ENCODE results near the gene NCAM2.
A peak's percentile ranks its signal among the peaks of the same experiment; 100 is the strongest.
"Not testable (repeated sequence)": the region's sequence is repeated elsewhere in the genome, so short reads cannot be mapped to it uniquely, and the experiment has no call there.

Gene NCAM2

GRCh38 chr21:21146587-21147373 lies 148.6 kb downstream of the NCAM2 start:
- no peak for DNase-seq (ENCODE audit: low read depth)
- H3K4me3 ChIP-seq (ENCODE audit: low read depth, low read length), result no peak overlapping the region
- no peak for TF ChIP-seq CTCF (IDR thresholded peaks at IDR 0.05; ENCODE audit: control insufficient read depth, extremely low read depth, insufficient read depth)

DNA sequence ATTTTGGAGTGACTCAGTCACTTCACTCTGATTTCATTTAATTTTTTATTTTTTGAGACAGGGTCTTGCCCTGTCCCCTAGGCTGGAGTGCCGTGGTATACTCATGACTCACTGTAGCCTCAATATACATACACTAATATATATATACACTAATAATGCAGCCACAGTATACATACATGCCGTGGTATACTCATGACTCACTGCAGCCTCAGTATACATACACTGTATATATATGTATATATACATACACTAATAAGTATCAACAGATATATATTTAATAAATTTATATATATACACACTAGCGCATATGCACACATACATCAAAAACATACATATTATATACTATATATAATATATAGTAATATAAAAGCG lies 149.2 kb downstream of the NCAM2 start:
- DNase-seq (ENCODE audit: low read depth), result no peak
- TF ChIP-seq CTCF (IDR thresholded peaks at IDR 0.05; ENCODE audit: control insufficient read depth, extremely low read depth, insufficient read depth), result no peak
- no peak overlapping the region for H3K4me3 ChIP-seq (ENCODE audit: low read depth, low read length)

GRCh38 chr21:21148009-21148408 lies 149.8 kb downstream of the NCAM2 start:
- TF ChIP-seq CTCF (IDR thresholded peaks at IDR 0.05; ENCODE audit: control insufficient read depth, extremely low read depth, insufficient read depth), result no peak
- peak; percentile 34 for DNase-seq (ENCODE audit: low read depth)
- no peak overlapping the region for H3K4me3 ChIP-seq (ENCODE audit: low read depth, low read length)

DNA sequence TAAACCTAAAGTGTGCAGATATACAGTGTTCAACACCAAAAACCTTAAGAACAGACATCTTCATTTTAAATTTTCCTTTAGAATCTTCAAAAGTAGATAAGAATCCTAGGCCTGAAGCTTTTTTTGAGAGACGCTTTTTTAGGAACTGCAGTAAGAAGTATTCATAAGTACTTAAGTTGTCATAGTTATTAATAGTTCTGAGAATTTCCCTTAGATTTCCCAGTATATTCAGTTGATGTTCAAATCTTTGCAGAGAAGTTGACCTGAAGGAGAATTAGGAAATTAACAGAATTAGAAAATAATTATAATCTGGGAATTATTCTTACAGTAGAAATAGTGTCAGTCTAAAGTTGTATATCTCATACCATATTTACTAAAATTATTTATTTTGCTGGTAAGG lies 150.3 kb downstream of the NCAM2 start:
- DNase-seq (ENCODE audit: low read depth), result no peak
- TF ChIP-seq CTCF (IDR thresholded peaks at IDR 0.05; ENCODE audit: control insufficient read depth, extremely low read depth, insufficient read depth), result no peak
- no peak overlapping the region for H3K4me3 ChIP-seq (ENCODE audit: low read depth, low read length)

DNA sequence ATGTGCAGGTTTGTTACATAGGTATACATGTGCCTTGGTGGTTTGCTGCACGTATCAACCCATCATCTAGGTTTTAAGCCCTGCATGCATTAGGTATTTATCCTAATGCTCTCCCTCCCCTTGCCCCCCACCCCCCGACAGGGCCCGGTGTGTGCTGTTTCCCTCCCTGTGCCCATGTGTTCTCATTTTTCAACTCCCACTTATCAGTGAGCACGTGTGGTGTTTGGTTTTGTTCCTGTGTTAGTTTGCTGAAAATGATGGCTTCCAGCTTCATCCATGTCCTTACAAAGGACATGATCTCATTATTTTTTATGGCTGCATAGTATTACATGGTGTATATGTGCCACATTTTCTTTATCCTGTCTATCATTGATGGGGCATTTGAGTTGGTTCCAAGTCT lies 151.2 kb downstream of the NCAM2 start:
- DNase-seq (ENCODE audit: low read depth); H3K4me3 ChIP-seq (ENCODE audit: low read depth, low read length): not testable (repeated sequence)

DNA sequence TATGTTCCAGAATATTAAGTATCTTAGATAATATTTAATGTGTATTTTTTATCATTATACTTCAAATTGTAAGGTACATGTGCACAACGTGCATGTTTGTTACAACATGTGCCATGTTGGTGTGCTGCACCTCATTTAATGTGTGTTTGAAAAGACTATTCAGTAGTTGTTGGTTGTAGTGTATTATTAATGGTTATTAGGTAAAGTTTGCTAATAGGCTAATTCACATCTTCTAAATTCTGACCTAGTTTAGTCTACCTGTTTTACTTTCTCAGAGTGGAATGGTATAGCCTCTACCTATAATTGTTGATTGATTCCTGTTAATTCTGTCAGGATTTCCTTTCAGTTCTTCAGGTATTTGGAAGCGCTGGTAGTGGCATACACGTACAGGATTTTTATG lies 153.0 kb downstream of the NCAM2 start:
- DNase-seq (ENCODE audit: low read depth), result no peak
- no peak for TF ChIP-seq CTCF (IDR thresholded peaks at IDR 0.05; ENCODE audit: control insufficient read depth, extremely low read depth, insufficient read depth)
- H3K4me3 ChIP-seq (ENCODE audit: low read depth, low read length), result no peak overlapping the region

DNA sequence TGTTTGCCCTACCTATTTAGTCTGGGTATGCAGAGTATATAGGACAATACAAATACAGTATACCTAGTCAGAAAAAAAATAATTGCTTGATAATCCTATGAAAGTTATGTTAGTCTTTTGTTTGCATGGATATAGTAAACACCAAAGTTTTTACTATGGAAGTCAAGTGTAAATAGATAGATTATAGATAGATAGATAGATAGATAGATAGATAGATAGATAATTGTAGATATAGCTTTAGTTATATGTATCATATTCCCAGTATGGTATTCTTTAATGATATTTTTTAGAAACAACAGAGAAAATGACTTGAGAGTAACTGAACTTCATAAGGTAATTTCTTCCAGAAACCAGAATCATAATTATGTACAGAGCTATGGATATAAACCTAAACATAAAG lies 158.2 kb downstream of the NCAM2 start:
- no peak for TF ChIP-seq CTCF (IDR thresholded peaks at IDR 0.05; ENCODE audit: control insufficient read depth, extremely low read depth, insufficient read depth)
- DNase-seq (ENCODE audit: low read depth), result no peak
- no peak overlapping the region for H3K4me3 ChIP-seq (ENCODE audit: low read depth, low read length)

Data from LNCaP clone FGC (cell line).